Measurements from ENCODE around the gene TSPAN18. TPM values are rescaled to one million over a fixed set of nuclear protein-coding genes. Genes with fewer than 3 reads are reported as not detected.

Gene TSPAN18
- total RNA-seq, 1 experiment from 2014 or later, result 18.3 TPM

DNA sequence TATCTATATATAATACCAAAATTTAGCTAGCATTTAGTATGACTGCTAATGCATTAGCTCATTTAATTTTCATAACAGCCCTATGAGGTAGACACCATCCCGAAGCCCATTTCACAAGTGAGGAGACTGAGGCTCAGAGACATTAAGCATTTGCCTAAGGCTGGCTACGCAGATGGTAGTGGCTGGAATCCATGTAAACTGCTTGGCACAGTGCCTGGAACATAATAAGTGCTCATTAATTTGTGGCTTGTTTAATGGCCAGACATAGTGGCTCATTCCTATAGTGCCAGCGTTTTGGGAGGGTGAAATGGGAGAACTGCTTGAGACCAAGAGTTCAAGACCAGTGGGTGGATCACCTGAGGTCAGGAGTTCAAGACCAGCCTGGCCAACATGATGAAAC, 241.7 kb downstream of the TSPAN18 start (continued):
- TF ChIP-seq YY1 (IDR thresholded peaks at IDR 0.05; ENCODE audit: extremely low read depth, insufficient replicate concordance, low read depth, low read length), result no peak

DNA sequence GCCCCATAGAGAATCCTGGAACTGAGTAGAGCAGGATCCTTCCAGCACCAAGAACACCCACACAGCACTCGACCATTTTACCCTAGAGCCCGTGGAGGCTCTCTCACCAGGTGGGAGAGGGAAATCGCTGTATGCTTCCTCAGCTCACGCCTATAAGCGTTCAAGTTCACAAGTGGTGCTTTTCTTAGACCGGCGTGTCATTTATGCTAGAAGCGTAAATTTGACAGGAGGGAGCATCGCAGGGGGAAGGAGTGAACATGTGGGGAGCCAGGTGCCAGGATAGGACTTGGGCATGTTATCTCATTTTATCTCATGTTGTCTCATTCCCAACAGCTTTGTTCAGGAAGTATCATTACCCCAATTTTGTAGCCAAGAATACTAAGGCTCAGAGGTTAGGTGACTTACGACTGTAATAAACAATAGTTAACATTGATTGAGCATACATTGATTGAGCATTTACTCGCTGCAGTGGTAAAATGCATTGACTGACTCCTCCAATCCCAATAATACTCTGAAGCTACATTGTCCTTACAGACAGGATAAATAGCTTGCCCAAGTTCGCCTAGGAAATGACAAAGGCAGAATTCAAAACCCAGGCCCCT, 243.0 kb downstream of the TSPAN18 start:
- ChIA-PET RAD21 (ENCODE audit: low non-redundant PET in 1 of 2, low total read pairs in 2 of 2, uncharacterized antibody in 2 of 2, unreplicated experiment in 2 of 2) (no interaction called here), POLR2A (no interaction called here), CTCF (no interaction called here)
- no peak overlapping the region for H3K9ac ChIP-seq (ENCODE audit: low read length)
- no peaks in the 10 kb centered on the region for H3K27me3 ChIP-seq (ENCODE audit: insufficient read depth, low read length)
- no TSS peak for BruUV-seq (replicated peaks)
- H3K9me3 ChIP-seq (ENCODE audit: control insufficient read depth in 1 of 2, insufficient read depth in 1 of 2, low read depth in 1 of 2, low read length in 2 of 2), result no peaks in the 10 kb centered on the region
- H3K36me3 ChIP-seq (ENCODE audit: control insufficient read depth in 1 of 2, insufficient read depth in 2 of 2, low read length in 2 of 2), result no peaks in the 10 kb centered on the region
- TF ChIP-seq YY1 (IDR thresholded peaks at IDR 0.05; ENCODE audit: extremely low read depth, insufficient replicate concordance, low read depth, low read length) (no peak), CEBPB (IDR thresholded peaks at IDR 0.05; ENCODE audit: low read depth) (no peak), ZFX (IDR thresholded peaks at IDR 0.05) (no peak), EGR1 (IDR thresholded peaks at IDR 0.05; ENCODE audit: low read depth) (no peak), EZH2 (IDR thresholded peaks at IDR 0.05) (no peak), TCF7L2 (IDR thresholded peaks at IDR 0.05; ENCODE audit: borderline replicate concordance, extremely low read depth, insufficient read depth, insufficient read length) (no peak), SRF (IDR thresholded peaks at IDR 0.05; ENCODE audit: low read depth) (no peak), CBX3 (IDR thresholded peaks at IDR 0.05; ENCODE audit: low read depth) (no peak), SP1 (IDR thresholded peaks at IDR 0.05; ENCODE audit: low read depth) (no peak), POLR2AphosphoS5 (IDR thresholded peaks at IDR 0.05; ENCODE audit: low read depth, low read length) (no peak), POLR2A (IDR thresholded peaks at IDR 0.05; ENCODE audit: borderline replicate concordance, extremely low read depth, insufficient read depth, insufficient read length) (no peak), EZH2phosphoT487 (IDR thresholded peaks at IDR 0.05; ENCODE audit: borderline replicate concordance) (no peak), JUND (IDR thresholded peaks at IDR 0.05) (no peak), SIN3A (IDR thresholded peaks at IDR 0.05; ENCODE audit: low read depth) (no peak), ZNF274 (IDR thresholded peaks at IDR 0.05; ENCODE audit: low read depth, low read length) (no peak), ELF1 (IDR thresholded peaks at IDR 0.05; ENCODE audit: borderline replicate concordance, low read depth) (no peak), RAD21 (IDR thresholded peaks at IDR 0.05; ENCODE audit: low read depth) (no peak), FOSL1 (IDR thresholded peaks at IDR 0.05; ENCODE audit: low read depth) (no peak)
- TF ChIP-seq, protein P1, sequence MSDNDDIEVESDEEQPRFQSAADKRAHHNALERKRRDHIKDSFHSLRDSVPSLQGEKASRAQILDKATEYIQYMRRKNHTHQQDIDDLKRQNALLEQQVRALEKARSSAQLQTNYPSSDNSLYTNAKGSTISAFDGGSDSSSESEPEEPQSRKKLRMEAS (IDR thresholded peaks at IDR 0.05), result no peak
- TF ChIP-seq, protein P2, sequence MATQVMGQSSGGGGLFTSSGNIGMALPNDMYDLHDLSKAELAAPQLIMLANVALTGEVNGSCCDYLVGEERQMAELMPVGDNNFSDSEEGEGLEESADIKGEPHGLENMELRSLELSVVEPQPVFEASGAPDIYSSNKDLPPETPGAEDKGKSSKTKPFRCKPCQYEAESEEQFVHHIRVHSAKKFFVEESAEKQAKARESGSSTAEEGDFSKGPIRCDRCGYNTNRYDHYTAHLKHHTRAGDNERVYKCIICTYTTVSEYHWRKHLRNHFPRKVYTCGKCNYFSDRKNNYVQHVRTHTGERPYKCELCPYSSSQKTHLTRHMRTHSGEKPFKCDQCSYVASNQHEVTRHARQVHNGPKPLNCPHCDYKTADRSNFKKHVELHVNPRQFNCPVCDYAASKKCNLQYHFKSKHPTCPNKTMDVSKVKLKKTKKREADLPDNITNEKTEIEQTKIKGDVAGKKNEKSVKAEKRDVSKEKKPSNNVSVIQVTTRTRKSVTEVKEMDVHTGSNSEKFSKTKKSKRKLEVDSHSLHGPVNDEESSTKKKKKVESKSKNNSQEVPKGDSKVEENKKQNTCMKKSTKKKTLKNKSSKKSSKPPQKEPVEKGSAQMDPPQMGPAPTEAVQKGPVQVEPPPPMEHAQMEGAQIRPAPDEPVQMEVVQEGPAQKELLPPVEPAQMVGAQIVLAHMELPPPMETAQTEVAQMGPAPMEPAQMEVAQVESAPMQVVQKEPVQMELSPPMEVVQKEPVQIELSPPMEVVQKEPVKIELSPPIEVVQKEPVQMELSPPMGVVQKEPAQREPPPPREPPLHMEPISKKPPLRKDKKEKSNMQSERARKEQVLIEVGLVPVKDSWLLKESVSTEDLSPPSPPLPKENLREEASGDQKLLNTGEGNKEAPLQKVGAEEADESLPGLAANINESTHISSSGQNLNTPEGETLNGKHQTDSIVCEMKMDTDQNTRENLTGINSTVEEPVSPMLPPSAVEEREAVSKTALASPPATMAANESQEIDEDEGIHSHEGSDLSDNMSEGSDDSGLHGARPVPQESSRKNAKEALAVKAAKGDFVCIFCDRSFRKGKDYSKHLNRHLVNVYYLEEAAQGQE (IDR thresholded peaks at IDR 0.05; ENCODE audit: low read depth), result no peak
- ATAC-seq (no peak), DNase-seq (ENCODE audit: low read depth, low spot score) (no peak)
- H3K27ac ChIP-seq (ENCODE audit: low read depth, low read length), result no peak overlapping the region
- H4K20me1 ChIP-seq (ENCODE audit: insufficient read depth), result no peaks in the 10 kb centered on the region
- no peak overlapping the region for H2AFZ ChIP-seq (ENCODE audit: low read depth, low read length, poor library complexity, severe bottlenecking)
- intact Hi-C loops (cut with micrococcal nuclease), result no loop called here
- no peaks in the 10 kb centered on the region for H3K79me2 ChIP-seq (ENCODE audit: insufficient read depth, low read length)
- H3K4me1 ChIP-seq (ENCODE audit: control insufficient read depth in 1 of 2, insufficient read depth in 2 of 2, low read length in 2 of 2), result no peaks in the 10 kb centered on the region
- H3K4me2 ChIP-seq (ENCODE audit: low read length), result no peak overlapping the region
- H3K9me2 ChIP-seq (ENCODE audit: insufficient read depth), result no peaks in the 10 kb centered on the region
- H3K4me3 ChIP-seq (replicated peaks in 1 of 2; ENCODE audit: low read depth in 1 of 2, low read length in 2 of 2), result no peak overlapping the region

All from HCT116 (cell line).